Keratinocyte (primary cell): Measurements from ENCODE around the gene RAB34. TPM values are rescaled to one million over a fixed set of nuclear protein-coding genes. Genes with fewer than 3 reads are reported as not detected.

Experiments
- DNase-seq: peaks from one replicate; pipeline ENCODE4 v3.0.0-alpha.2; 2011; ENCODE audit warnings: low read depth, missing footprints, low spot score
- FAIRE-seq: peaks from 2 replicates; lab custom pipeline; 2011; peaks lifted over from hg19 to GRCh38; lab: Jason Lieb, UNC
- H2AFZ ChIP-seq: 2 replicates; pipeline ENCODE4 v1.6.0; 2012; ENCODE audit warnings: low read length, control low read depth, inconsistent platforms; ENCODE audit not compliant: control insufficient read depth
- H3K27ac ChIP-seq: 2 replicates; pipeline ENCODE4 v1.5.1; 2011; ENCODE audit warnings: low read length; ENCODE audit not compliant: control insufficient read depth, insufficient read depth
- H3K27me3 ChIP-seq: 3 replicates; pipeline ENCODE4 v1.6.0; 2011; ENCODE audit warnings: low read length; ENCODE audit not compliant: control insufficient read depth, insufficient read depth; ENCODE audit errors: extremely low read depth
- H3K36me3 ChIP-seq, 2 experiments: 2 replicates in 1 of 2; 3 replicates in 1 of 2; pipeline ENCODE4 v1.5.1; 2011; ENCODE audit warnings: low read length in 2 of 2, mild to moderate bottlenecking in 1 of 2; ENCODE audit not compliant: control insufficient read depth in 2 of 2, insufficient read depth in 2 of 2; ENCODE audit errors: extremely low read depth in 1 of 2
- H3K4me1 ChIP-seq: 3 replicates; pipeline ENCODE4 v1.5.1; 2011; ENCODE audit warnings: low read length; ENCODE audit not compliant: control insufficient read depth, insufficient read depth; ENCODE audit errors: extremely low read depth
- H3K4me2 ChIP-seq: 3 replicates; pipeline ENCODE4 v1.6.0; 2011; ENCODE audit warnings: low read depth, low read length; ENCODE audit not compliant: control insufficient read depth, insufficient read depth; ENCODE audit errors: extremely low read depth
- H3K4me3 ChIP-seq, 3 experiments: fragments of 200-600 bp in 1 of 3; sonication (generic) in 1 of 3; 2 replicates in 2 of 3; 3 replicates in 1 of 3; pipeline ENCODE4 v1.5.1; 2011 to 2016; ENCODE audit warnings: low read length in 3 of 3, mild to moderate bottlenecking in 3 of 3, control low read depth in 2 of 3, inconsistent platforms in 1 of 3, low read depth in 1 of 3, mixed read lengths in 1 of 3, mixed run types in 1 of 3, moderate library complexity in 1 of 3; ENCODE audit not compliant: control insufficient read depth in 2 of 3, insufficient read depth in 2 of 3; ENCODE audit errors: extremely low read depth in 1 of 3
- H3K79me2 ChIP-seq: 2 replicates; pipeline ENCODE4 v1.6.0; 2012; ENCODE audit warnings: low read length; ENCODE audit not compliant: control insufficient read depth, insufficient read depth
- H3K9ac ChIP-seq: 3 replicates; pipeline ENCODE4 v1.6.0; 2011; ENCODE audit warnings: low read length; ENCODE audit not compliant: control insufficient read depth, insufficient read depth; ENCODE audit errors: extremely low read depth
- H3K9me1 ChIP-seq: 3 replicates; pipeline ENCODE4 v1.6.0; 2011; ENCODE audit warnings: low read length; ENCODE audit not compliant: control insufficient read depth, insufficient read depth; ENCODE audit errors: extremely low read depth
- H3K9me3 ChIP-seq: 2 replicates; pipeline ENCODE4 v1.5.1; 2012; ENCODE audit warnings: low read depth, low read length; ENCODE audit not compliant: control insufficient read depth
- H4K20me1 ChIP-seq: 3 replicates; pipeline ENCODE4 v1.6.0; 2011; ENCODE audit warnings: low read length; ENCODE audit not compliant: control insufficient read depth, insufficient read depth; ENCODE audit errors: extremely low read depth
- EZH2 ChIP-seq: IDR thresholded peaks from one replicate; pipeline ENCODE4 v1.6.1; 2012; ENCODE audit warnings: inconsistent platforms, mild to moderate bottlenecking, low read length, moderate library complexity
- dilution Hi-C: fragments of 300-500 bp; cut with MboI; formaldehyde crosslinking; loops from one replicate; pipeline ENCODE4 v1.7.0; 2020; ENCODE audit warnings: low sequenced_read_pairs; ENCODE audit not compliant: extremely low pct_ligation_motif_present
- polyA plus RNA-seq, 5 experiments: library from polyadenylated mRNA; depleted of rRNA in 3 of 5; stranded (reverse) in 3 of 5; stranded (forward) in 1 of 5; unstranded in 1 of 5; fragments of >200 nt; gene quantifications; 1 replicate in 1 of 5; 2 replicates in 3 of 5; 3 replicates in 1 of 5; pipeline versions ENCODE4 v1.2.1 to v1.2.3, GENCODE V29; 2011 to 2012; ENCODE audit warnings: missing spikeins in 2 of 5, low read depth in 1 of 5, low replicate concordance in 1 of 5
- TF ChIP-seq, protein P1 (sequence below), 3 experiments: IDR thresholded peaks in 1 of 3; conservative IDR thresholded peaks in 1 of 3; optimal IDR thresholded peaks in 1 of 3; 2 replicates in 2 of 3; 3 replicates in 1 of 3; pipeline versions ENCODE3 to v1.5.1; 2011; ENCODE audit warnings: low read length in 3 of 3, mild to moderate bottlenecking in 3 of 3, moderate library complexity in 2 of 3, control low read depth in 1 of 3, inconsistent platforms in 1 of 3; ENCODE audit not compliant: insufficient read depth in 2 of 3; ENCODE audit errors: extremely low read depth in 1 of 3

The RAB34 gene
- polyA plus RNA-seq, 1 donor (not counting 4 experiments of a cell fraction or from before 2014, with no cell fraction given) = 134 TPM

DNA sequence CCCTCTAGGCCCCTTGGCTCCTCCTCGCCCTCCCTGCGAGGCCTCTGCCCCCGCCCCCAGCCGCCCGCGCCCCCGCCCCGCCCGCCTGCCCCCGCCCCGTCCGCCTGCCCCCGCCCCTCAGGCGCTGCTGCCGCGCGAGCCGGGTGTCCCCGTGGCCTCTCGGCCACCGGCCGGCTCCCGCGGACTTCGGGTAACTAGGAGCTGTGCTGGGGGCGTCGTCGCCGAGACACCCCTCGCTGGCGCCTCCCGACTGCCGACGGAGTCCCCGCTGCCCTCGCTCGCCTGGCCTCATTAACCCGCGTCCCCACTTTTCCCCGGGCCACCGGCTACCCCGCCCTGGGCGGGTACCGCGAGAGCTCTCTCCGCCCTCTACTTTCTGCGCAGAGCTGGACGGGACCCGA, 8.6 kb upstream of the RAB34 start, which contains the start of gene TLCD1:
TSS of gene TLCD1 (minus strand) at position 8 of the 401 bp plus-strand sequence. CDS start 136 bp downstream, outside the sequence.
- peak within 1 kb of the TSS; percentile 98 for H3K9ac ChIP-seq
- H4K20me1 ChIP-seq = peaks cover 26% of the 10 kb centered on the region
- peak within 1 kb of the TSS; percentile 74 for H2AFZ ChIP-seq
- H3K4me3 ChIP-seq = peak within 1 kb of the TSS; percentile 61 to 87 (median 78)
- H3K36me3 ChIP-seq = peaks cover 18 to 34% of the 10 kb centered on the region in 2 experiments
- H3K9me3 ChIP-seq = no peaks in the 10 kb centered on the region
- peaks cover 51% of the 10 kb centered on the region for H3K4me1 ChIP-seq
- TF ChIP-seq, protein P1, sequence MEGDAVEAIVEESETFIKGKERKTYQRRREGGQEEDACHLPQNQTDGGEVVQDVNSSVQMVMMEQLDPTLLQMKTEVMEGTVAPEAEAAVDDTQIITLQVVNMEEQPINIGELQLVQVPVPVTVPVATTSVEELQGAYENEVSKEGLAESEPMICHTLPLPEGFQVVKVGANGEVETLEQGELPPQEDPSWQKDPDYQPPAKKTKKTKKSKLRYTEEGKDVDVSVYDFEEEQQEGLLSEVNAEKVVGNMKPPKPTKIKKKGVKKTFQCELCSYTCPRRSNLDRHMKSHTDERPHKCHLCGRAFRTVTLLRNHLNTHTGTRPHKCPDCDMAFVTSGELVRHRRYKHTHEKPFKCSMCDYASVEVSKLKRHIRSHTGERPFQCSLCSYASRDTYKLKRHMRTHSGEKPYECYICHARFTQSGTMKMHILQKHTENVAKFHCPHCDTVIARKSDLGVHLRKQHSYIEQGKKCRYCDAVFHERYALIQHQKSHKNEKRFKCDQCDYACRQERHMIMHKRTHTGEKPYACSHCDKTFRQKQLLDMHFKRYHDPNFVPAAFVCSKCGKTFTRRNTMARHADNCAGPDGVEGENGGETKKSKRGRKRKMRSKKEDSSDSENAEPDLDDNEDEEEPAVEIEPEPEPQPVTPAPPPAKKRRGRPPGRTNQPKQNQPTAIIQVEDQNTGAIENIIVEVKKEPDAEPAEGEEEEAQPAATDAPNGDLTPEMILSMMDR (optimal IDR thresholded peaks at IDR 0.05 in 1 of 3, IDR thresholded peaks at IDR 0.05 in 1 of 3, conservative IDR thresholded peaks at IDR 0.05 in 1 of 3; ENCODE audit: extremely low read depth in 1 of 3, insufficient read depth in 2 of 3, low read length in 3 of 3) = no peak
- TF ChIP-seq EZH2 = no peak
- H3K4me2 ChIP-seq = peak within 1 kb of the TSS; percentile 91
- no peak for DNase-seq
- no peak for FAIRE-seq
- H3K79me2 ChIP-seq = peaks cover 22% of the 10 kb centered on the region
- no peaks in the 10 kb centered on the region for H3K9me1 ChIP-seq
- dilution Hi-C loops = no loop called here
- no peaks in the 10 kb centered on the region for H3K27me3 ChIP-seq
- peak within 1 kb of the TSS; percentile 99 for H3K27ac ChIP-seq

DNA sequence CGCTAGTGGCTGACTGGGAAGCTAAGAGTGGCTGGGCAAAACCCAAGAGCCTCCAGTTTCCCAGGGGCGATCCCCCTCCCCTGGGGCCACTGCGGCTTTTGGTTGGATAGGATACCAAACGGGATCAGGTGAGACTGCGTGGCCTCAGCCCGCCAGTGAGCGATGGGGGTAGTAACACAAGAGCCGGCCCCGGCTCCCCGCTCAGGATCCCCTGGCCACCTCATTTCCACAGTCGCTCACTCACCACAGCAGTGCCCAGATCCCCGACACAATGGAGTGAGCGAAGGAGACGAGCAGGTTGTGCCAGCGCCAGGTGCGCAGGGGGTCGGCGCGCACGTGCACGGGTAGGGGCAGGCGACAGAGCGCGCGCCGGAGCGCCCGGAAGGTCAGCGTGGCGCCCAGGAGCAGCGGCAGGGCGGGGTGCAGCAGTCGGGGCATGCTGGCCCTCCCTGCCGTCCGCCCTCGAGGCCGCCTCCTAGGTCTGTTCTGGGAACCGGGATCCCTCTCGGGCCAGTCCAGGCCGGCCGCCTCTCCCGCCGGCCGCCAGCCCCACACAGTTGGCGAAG, 8.1 kb upstream of the RAB34 start:
- Histone ChIP-seq H3K27me3 (no peaks in the 10 kb centered on the region), H4K20me1 (peaks cover 26% of the 10 kb centered on the region), H3K9ac (peak overlapping the region; percentile 98), H2AFZ (no peak overlapping the region), H3K79me2 (peaks cover 27% of the 10 kb centered on the region), H3K4me2 (peak overlapping the region; percentile 85), H3K4me1 (peaks cover 53% of the 10 kb centered on the region), H3K4me3 (peak overlapping the region; percentile 61 to 68 (median 62)), H3K9me3 (no peaks in the 10 kb centered on the region), H3K27ac (peak overlapping the region; percentile 82), H3K9me1 (no peaks in the 10 kb centered on the region), H3K36me3 (peaks cover 20 to 38% of the 10 kb centered on the region in 2 experiments)
- FAIRE-seq (no peak), DNase-seq (no peak)
- TF ChIP-seq, protein P1 (optimal IDR thresholded peaks at IDR 0.05 in 1 of 3, IDR thresholded peaks at IDR 0.05 in 1 of 3, conservative IDR thresholded peaks at IDR 0.05 in 1 of 3; ENCODE audit: extremely low read depth in 1 of 3, insufficient read depth in 2 of 3, low read length in 3 of 3) = peak in 1 of 3 experiments; percentile 0
- no peak for TF ChIP-seq EZH2
- dilution Hi-C loops = no loop called here
